Measurements from ENCODE around the gene MYOF. TPM values are rescaled to one million over a fixed set of nuclear protein-coding genes. Genes with fewer than 3 reads are reported as not detected.

Gene MYOF
- total RNA-seq, 4 donors from 2014 or later: 41.2 to 114 (median 86.9) TPM

- intact Hi-C loops (cut with DNase I; ENCODE audit: low total_unique reads): no loop called here
- no peaks in the 10 kb centered on the region for H3K27me3 ChIP-seq
- peaks cover 5 to 14% of the 10 kb centered on the region in 2 donors for H3K4me1 ChIP-seq
- H3K4me3 ChIP-seq: no peak overlapping the region
- no peaks in the 10 kb centered on the region for H3K36me3 ChIP-seq
- H3K9me3 ChIP-seq: no peaks in the 10 kb centered on the region
- H3K27ac ChIP-seq: peak overlapping the region; percentile 88 to 91
- peak; percentile 52 to 69 for DNase-seq
- TF ChIP-seq POLR2A (IDR thresholded peaks at IDR 0.05) (no peak), CTCF (IDR thresholded peaks at IDR 0.05) (no peak)
These were observed 18.2 kb downstream of the MYOF start for GRCh38 chr10:93463723-93464476.

- peaks cover 5 to 20% of the 10 kb centered on the region in 2 donors for H3K4me1 ChIP-seq
- peak in 1 of 2 donors; percentile 63 for DNase-seq
These were observed 19.3 kb downstream of the MYOF start for GRCh38 chr10:93462881-93463280.

GRCh38 chr10:93462371-93462770 is 19.8 kb downstream of the MYOF start:
- TF ChIP-seq POLR2A (IDR thresholded peaks at IDR 0.05): no peak
- no peak for TF ChIP-seq CTCF (IDR thresholded peaks at IDR 0.05)
- Histone ChIP-seq H3K36me3 (no peaks in the 10 kb centered on the region), H3K4me1 (peaks cover 5 to 21% of the 10 kb centered on the region in 2 donors), H3K4me3 (no peak overlapping the region), H3K27ac (peak overlapping the region; percentile 88 to 91), H3K27me3 (no peaks in the 10 kb centered on the region), H3K9me3 (no peaks in the 10 kb centered on the region)
- DNase-seq: peak in 1 of 2 donors; percentile 13
- intact Hi-C loops (cut with DNase I; ENCODE audit: low total_unique reads): no loop called here

More at GRCh38 chr10:93462881-93463280, 19.3 kb downstream of the MYOF start:
- Histone ChIP-seq H3K36me3 (no peaks in the 10 kb centered on the region), H3K27ac (peak overlapping the region; percentile 88 to 91), H3K9me3 (no peaks in the 10 kb centered on the region), H3K4me3 (no peak overlapping the region), H3K27me3 (no peaks in the 10 kb centered on the region)
- intact Hi-C loops (cut with DNase I; ENCODE audit: low total_unique reads): no loop called here
- no peak for TF ChIP-seq CTCF (IDR thresholded peaks at IDR 0.05)
- no peak for TF ChIP-seq POLR2A (IDR thresholded peaks at IDR 0.05)

GRCh38 chr10:93461807-93462178 is 20.3 kb downstream of the MYOF start:
- TF ChIP-seq POLR2A (IDR thresholded peaks at IDR 0.05) (no peak), CTCF (IDR thresholded peaks at IDR 0.05) (no peak)
- H3K36me3 ChIP-seq: no peaks in the 10 kb centered on the region
- H3K27ac ChIP-seq: peak overlapping the region; percentile 74 to 91
- H3K27me3 ChIP-seq: no peaks in the 10 kb centered on the region
- DNase-seq: peak in 1 of 2 donors; percentile 29
- H3K4me1 ChIP-seq: peaks cover 5 to 21% of the 10 kb centered on the region in 2 donors
- H3K9me3 ChIP-seq: no peaks in the 10 kb centered on the region
- H3K4me3 ChIP-seq: no peak overlapping the region
- intact Hi-C loops (cut with DNase I; ENCODE audit: low total_unique reads): no loop called here

GRCh38 chr10:93461109-93461806 is 20.9 kb downstream of the MYOF start:
- Histone ChIP-seq H3K4me3 (no peak overlapping the region), H3K27me3 (no peaks in the 10 kb centered on the region), H3K36me3 (no peaks in the 10 kb centered on the region), H3K9me3 (no peaks in the 10 kb centered on the region), H3K4me1 (peaks cover 5 to 18% of the 10 kb centered on the region in 2 donors), H3K27ac (peak overlapping the region; percentile 74 to 91)
- DNase-seq: peak in 1 of 2 donors; percentile 13
- TF ChIP-seq POLR2A (IDR thresholded peaks at IDR 0.05) (no peak), CTCF (IDR thresholded peaks at IDR 0.05) (no peak)
- intact Hi-C loops (cut with DNase I; ENCODE audit: low total_unique reads): no loop called here
